Breast epithelium (tissue), 3 donors: Measurements from ENCODE around the gene TENM4.

ENCODE experiments used
- CTCF ChIP-seq, 3 donors: fragments of 450-650 bp; IDR thresholded peaks; one replicate each; pipeline ENCODE4 v1.5.1; 2016 to 2017; ENCODE audit warnings: antibody characterized with exemption in 3 of 3, mild to moderate bottlenecking in 3 of 3, moderate library complexity in 3 of 3
- POLR2A ChIP-seq: fragments of 450-650 bp; IDR thresholded peaks from one replicate; pipeline ENCODE4 v1.6.1; 2016; ENCODE audit warnings: antibody characterized with exemption, mild to moderate bottlenecking, moderate library complexity

DNA sequence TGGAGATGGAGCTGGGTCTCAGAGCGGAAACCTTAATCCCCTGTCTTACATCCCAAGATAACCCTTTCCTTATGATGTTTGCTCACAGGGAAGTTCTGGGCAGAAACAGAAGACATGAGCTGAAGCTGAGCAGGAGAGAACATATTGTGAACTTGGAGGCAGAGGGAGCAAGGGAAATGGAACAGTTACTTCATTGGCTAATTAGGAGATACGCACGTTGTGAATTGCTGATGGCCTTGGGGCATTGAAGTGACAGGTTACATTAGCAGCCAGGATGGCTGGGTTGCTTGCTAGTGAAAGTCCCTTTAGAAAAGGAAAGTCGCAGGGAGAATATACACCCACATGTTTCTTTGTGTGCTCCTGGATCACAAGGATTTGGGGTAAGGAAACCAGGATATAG, 48.7 kb downstream of the TENM4 start:
- TF ChIP-seq CTCF (IDR thresholded peaks at IDR 0.05) (no peak), POLR2A (no peak)
